Renal pelvis (tissue), 4 donors: ENCODE measurements around the gene HOXD3. TPM values are rescaled to one million over a fixed set of nuclear protein-coding genes. Genes with fewer than 3 reads are reported as not detected.

Experiments
- DNase-seq: peaks from one replicate; pipeline ENCODE4 v3.0.0-alpha.2; 2013
- polyA plus RNA-seq, 3 donors: library from polyadenylated mRNA; unstranded; fragments of 120-200 nt; gene quantifications; one replicate each; pipeline ENCODE4 v1.2.1, GENCODE V29; 2013; ENCODE audit not compliant: insufficient read length in 3 of 3

Gene HOXD3
- polyA plus RNA-seq, 3 donors: 26.0 to 32.8 (median 28.9) TPM

DNA sequence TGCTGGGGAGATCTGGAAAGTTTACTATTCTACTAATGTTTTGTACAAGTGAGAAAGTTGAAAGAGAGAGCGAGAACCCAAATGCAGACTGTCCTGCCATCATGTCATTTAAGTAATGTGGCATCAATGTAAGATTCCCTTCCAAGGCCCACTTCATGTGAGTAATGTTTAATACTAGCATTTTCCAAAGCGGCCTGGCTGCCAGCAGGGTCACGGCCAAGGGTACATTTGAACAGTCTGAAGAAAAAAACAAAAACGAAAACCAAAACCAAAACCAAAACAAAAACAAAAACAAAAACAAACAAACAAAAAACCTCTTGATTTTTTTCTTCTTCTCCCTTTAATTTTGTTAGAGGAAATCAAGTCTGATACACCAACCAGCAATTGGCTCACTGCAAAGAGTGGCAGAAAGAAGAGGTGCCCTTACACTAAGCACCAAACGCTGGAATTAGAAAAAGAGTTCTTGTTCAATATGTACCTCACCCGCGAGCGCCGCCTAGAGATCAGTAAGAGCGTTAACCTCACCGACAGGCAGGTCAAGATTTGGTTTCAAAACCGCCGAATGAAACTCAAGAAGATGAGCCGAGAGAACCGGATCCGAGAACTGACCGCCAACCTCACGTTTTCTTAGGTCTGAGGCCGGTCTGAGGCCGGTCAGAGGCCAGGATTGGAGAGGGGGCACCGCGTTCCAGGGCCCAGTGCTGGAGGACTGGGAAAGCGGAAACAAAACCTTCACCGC lies 38.3 kb upstream of the HOXD3 start:
- DNase-seq: peak; percentile 94

DNA sequence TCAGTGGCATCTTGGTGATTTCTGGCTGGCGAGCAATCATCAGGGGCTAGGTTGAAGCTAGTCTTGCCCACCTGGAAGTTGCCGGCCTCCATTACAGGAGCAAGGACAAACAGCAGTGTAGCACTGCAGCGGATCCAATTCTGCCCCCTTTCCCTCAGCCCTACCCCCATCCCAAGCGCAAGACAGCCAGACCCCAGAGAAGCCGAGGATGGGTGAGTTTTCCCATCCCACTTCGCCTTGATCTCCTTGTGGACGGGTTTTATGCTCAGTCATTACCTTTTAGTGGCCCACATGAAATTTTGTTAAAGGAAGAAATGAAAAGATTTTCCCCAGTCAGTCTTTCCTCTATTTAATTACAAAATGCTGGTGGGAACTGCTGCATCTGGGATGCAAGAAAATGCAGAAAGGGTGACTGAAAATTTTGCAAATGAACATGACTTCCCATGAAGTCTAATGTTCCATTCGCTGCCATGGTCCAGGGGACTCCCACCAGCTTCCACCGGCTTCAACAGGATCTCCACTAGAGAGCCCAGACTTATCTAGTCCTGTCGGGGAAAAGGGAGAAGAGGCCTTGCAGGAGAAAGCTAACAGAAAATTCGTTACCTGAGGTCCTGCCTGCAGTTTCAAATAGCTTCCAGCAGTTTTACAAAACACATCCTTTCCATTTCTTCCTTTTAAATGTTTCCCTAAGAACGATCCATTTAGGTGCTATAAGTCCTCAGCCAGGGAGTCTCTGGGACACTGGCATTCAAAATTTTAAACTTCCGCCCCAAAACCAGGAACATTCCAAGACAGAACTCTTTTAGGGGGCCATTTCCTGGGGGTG lies 36.5 kb upstream of the HOXD3 start:
- DNase-seq: no peak

DNA sequence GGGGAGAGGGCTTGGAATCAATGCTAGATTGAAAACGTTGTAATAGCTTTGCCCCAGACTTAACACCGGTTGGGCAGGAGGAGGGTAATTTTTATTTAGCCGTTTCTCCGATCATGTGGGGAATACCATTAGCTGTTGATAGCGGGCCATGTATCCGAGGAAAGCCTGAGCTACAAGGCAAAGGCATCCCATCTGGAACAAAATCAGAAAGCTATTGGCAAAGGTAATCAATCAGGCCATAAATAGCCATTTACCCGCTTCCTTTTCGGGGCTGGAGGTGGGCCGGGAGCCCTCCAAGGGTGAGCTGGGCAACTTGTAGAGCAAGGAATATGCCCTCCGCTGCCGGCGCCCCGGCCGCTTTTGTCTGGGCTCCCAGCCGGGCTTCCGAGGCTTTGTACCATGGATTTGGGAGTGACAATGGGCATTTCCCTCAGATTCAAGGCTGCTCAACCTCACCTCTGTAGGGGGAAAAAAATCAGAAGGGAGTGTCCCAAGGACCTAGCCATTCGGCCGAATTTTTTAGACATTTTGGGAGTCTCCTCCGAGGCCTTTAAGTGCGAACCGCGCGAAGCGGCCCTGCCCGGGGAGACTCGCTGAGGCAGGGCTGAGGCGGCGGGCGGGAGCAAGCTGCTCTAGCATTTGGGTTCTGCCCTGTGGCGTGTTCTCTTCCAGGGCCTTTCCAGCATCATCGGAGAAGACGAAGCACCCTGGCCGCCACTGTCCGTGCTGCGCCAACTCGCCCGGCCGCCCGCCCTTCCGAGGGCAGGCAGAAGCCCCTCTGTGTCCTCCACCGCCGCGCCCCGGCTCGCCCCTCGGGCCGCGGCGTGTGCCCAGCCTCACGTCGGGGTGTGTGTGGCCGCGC lies 35.7 kb upstream of the HOXD3 start:
- no peak for DNase-seq

DNA sequence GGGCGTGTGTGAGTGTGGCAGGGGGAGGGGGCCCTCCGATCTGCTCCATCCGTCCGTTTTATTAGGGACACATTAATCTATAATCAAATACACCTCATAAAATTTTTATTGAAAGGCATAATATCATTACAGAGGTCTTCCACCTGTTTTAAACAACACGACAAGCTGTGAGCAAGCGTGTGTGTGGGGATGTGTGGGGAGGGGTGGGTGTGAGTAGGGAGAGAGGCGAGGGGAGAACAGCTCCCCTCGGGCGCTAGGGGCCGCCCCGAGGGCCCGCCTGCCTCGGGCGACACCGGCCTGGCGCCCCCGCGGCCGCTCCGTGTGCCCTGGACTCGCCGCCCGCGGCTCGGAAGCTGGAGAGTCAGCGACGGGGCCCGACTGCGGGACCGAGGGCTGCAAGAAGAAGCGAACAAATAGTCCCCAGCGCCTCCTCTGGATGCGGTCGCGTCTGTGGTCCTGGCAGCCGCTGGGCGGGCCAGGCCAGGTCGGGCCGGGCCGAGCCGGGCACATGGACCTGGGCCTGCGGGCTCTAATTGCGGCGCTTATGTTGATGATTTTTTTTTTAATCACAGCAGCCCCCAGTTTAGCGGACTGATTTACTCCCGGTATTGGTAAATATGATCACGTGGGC lies 34.9 kb upstream of the HOXD3 start:
- DNase-seq: no peak

DNA sequence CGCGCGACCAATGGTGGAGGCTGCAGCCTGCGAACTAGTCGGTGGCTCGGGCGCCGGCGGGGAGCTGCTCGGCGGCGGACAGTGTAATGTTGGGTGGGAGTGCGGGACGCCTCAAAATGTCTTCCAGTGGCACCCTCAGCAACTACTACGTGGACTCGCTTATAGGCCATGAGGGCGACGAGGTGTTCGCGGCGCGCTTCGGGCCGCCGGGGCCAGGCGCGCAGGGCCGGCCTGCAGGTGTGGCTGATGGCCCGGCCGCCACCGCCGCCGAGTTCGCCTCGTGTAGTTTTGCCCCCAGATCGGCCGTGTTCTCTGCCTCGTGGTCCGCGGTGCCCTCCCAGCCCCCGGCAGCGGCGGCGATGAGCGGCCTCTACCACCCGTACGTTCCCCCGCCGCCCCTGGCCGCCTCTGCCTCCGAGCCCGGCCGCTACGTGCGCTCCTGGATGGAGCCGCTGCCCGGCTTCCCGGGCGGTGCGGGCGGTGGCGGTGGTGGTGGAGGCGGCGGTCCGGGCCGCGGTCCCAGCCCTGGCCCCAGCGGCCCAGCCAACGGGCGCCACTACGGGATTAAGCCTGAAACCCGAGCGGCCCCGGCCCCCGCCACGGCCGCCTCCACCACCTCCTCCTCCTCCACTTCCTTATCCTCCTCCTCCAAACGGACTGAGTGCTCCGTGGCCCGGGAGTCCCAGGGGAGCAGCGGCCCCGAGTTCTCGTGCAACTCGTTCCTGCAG lies 34.3 kb upstream of the HOXD3 start, which contains the start of gene HOXD9:
Gene HOXD9, plus strand, starts transcription at position 37 of the 728 bp plus-strand sequence. Its CDS starts 50 bp downstream, at position 87.
- no peak for DNase-seq

DNA sequence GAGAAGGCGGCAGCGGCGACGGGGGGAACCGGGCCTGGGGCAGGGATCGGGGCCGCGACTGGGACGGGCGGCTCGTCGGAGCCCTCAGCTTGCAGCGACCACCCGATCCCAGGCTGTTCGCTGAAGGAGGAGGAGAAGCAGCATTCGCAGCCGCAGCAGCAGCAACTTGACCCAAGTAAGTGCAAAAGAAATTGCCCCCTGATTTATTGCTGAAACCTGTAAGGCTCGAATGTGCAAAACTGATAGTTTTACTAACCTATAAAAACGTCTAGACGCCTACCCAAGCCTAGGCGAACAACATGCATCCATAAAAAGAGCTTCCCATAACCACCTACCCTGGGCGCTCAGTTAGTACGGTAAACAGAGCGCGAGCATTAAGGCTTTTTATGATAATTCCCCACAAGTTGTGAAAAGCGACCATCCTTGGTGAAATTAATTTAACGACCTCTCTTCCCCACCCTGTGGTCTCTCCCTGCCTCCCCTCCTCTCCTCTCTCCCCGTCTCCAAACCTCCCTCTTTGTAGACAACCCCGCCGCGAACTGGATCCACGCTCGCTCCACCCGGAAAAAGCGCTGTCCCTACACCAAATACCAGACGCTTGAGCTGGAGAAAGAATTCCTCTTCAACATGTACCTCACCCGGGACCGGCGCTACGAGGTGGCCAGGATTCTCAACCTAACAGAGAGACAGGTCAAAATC lies 33.5 kb upstream of the HOXD3 start:
- DNase-seq: no peak

DNA sequence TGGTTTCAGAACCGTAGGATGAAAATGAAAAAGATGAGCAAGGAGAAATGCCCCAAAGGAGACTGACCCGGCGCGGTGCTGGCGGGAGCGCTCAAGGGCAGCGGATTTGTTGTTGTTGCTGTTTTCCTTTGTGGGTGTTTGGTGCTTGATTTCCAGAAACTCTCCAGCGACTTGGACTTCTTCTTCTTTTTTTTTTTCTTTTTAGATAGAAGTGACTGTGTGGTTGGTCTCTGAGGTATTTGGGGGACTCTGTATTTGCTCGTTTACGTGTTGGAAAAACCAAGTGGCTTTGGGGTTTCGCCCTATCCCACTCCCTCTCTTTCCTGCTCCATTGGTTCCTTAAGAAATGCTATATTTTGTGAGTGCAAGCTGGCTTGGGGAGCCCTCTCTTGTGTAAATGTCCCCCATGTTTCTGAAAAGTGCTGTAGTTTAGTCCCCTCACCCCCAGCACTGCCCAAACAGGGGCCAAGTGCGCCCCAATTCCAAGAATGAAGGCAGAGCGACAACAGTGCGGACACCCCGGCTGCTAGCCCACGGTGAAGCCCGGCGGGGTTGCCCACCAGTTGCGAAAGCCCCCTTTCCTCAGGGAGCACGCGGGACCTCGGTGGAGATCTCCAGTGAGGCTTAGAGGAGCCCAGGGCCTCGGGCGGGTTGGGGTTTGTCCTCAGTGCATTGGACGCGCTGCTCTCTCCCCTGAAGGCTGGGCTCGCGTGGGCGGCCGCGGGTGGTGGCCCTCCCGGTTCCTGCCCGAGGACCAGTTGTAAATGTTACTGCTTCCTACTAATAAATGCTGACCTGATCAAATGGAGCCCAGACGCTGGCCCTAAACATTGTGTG lies 32.8 kb upstream of the HOXD3 start:
- no peak for DNase-seq

DNA sequence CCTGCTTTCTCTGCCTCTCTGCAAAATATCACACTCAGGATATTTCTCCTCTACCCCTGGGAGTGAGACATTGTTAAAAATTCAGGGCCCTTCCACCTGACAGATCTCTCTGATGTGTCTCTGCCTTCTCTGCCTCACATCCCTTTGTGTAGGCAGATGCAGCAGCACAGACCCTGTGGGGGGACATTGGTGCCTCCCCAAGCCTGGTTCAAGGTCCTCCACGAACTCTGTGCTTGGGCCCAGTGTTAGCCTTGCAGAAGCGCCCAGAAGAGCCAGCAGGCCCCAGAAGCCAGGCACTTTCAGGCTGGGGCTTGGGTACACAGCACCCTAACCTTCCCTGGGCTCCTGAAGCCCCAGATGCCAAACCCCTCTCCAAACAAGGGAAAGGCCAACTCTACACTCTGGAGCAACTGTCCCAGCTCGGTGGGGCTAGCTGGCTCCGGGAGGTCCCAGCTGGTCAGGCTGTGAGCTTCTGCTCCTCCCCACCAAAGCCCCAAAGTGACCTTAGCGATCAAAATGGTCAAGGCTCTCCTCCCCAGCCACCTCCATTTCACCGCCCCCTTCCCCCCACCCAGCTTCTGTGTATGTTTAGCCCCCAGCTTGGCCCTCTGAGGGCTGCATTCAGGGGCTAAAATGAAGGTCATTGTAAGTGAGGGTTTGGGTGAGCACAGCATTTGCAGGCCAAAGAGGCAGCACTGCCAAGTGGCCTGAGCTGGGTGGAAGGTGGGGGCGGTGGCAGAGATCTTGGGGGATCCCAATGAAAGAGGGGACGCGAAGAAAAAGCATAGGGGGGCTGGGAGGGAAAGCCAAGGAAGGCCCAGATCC lies 31.9 kb upstream of the HOXD3 start:
- no peak for DNase-seq

DNA sequence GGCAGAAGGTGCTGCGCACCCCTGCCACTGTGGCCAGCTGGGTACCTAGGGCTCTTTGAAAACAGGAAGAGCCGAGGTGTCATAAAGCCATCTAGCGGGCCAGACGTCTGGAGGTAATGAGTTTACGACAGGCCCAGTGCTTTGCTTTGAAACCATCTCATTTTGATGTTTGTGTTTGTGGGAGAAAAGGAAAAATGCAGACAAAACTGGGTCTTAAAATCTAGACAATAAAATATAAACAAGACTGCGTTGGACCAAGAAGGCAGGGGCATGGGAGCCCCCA lies 31.4 kb upstream of the HOXD3 start:
- no peak for DNase-seq

DNA sequence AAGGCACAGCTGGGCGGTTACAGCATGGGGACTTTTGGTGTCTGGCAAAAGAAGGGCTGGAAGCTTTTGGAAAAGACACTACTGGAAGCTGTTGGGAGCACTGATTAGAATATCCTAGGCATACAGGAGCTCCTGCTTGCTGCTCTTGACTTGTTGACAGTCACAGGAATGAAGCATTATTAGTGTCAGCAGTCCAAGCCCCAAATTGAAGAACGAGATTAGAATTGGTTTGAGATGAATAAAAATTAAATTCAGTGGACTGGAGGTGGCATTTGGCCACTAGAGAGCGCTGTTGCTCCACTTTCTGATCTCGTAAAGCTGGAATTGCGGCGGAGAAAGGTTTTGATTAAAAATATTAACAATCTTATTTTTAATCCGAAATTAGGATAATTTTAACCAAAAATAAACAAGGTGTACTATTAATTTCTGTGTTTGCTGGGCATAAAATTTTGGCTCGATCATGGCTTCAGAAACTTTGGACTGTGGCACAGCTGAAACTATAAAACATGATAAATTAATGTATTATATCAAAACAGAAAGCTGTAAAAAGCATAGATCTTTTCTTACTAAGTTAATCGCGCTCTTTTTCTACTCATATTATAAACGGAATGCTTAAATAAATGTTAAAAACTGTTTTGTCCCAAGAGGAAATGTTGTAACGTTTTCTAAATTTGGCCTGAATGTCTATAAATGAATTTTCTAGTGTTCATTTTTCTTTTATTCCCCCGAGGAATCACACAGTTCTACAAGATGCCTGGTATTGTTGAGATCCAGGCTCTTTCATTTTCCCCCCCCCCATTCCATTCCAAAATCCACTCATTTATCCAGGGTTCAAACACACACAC lies 30.0 kb upstream of the HOXD3 start:
- DNase-seq: peak; percentile 86

DNA sequence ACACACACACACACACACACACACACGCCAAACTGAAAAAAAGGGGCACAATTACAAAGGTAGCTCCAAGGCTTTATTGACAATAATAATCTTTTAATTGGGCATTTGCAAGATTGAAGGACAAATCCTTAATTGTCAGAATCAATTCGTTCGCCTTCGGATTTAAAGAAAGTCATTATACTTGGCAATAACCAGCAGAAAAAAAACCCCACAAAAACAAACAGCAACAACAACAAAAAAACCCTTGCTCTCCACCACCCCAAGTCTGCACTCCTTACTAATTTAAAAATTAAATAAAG lies 29.4 kb upstream of the HOXD3 start:
- DNase-seq: no peak

DNA sequence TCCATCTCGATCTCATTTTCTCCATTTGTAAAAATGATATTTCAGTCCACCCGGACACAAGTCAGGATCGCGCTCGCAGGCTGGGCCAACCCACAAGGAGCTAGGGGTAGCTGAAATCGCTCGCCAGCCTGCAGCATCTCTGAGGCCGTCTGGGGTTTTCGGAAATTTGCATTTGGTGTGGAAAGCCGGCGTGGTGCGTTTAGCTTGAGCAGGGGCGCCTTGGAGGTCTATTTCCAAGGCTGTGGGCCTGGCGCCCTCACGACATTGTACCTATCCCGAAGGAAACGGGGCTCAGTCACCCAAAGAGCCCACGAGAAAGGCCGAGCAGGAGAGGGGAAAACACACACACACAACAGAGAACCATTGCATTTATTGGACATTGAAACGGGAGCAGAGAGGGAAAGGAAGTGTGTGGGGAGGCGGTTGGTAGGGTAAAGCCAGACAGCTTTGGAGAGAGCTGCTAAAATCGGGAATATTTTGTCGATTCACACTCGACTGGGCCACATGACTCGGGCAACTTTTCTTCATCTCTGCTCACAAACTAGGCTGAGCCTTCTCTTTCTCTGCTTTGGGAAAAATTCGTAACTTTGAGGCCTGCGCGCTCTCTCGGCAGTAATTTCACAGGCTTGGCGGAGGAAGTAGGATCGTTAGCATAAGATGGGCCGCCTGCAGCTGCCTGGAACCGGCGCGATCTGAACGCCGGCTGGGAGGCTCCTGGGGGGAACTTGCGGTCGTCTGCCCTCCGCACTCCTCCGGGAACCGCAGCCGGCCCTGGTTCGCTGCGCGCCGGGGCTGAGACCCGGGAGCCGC lies 28.7 kb upstream of the HOXD3 start:
- DNase-seq: no peak

DNA sequence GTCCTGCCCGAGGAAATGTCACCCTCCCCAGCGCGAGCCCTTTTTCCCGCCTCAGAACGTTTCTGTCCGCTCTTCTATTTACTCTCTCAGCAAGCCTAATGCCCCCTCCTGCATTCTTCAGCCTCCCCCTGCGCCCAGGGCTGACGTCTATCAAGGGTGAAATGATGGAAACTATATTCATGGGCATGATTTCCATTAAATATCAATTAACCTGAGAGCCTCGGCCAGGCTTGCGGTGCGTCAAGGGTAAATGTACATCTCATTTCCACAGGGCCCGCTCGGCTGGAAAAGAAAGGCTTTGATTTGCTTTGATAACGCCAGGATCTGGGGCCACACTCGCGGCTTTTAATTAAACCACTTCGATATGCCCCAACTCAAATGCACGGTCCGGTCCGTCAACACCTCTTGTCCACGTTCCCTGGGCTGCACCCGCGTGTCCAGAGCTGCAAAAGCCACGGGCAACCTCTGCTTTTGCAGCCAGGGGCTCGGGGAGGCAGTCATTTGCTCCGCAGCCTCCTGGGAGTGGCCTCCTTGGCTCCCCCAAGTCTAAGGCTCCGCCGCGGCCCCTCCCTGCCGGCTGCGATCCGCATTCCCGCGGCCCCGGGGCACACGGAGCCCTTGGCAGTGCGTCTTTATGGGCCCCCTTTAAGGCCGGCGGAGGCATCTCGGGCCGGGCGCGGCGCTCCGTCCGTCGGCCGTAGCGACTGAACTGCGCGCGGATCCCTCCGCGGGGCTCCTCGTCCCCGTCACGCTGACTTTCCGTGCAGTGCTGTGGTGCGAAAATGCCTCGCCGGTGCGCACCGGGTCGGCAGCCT lies 27.9 kb upstream of the HOXD3 start, which contains the start of gene HOXD8:
Gene HOXD8, plus strand, starts transcription at position 724 of the 815 bp plus-strand sequence. CDS start 662 bp downstream, outside the sequence.
- DNase-seq: peak; percentile 89

DNA sequence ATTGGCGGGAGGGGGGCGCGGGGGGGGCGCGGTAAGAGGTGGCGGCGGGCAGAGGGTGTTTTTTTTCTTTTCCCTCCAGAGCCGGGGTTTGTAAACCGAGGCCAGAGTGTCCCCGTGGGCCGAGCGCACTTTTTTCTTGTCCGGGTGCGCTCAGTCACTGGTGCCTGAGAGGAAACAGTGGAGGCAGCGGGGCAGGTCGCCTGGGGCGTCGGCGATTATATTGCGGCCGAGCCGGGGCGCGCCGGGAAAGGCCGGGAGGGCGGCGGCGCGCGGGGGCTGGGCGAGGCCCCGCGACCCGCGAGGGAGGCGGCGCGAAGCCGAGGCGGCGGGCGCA lies 27.3 kb upstream of the HOXD3 start:
- DNase-seq: no peak

DNA sequence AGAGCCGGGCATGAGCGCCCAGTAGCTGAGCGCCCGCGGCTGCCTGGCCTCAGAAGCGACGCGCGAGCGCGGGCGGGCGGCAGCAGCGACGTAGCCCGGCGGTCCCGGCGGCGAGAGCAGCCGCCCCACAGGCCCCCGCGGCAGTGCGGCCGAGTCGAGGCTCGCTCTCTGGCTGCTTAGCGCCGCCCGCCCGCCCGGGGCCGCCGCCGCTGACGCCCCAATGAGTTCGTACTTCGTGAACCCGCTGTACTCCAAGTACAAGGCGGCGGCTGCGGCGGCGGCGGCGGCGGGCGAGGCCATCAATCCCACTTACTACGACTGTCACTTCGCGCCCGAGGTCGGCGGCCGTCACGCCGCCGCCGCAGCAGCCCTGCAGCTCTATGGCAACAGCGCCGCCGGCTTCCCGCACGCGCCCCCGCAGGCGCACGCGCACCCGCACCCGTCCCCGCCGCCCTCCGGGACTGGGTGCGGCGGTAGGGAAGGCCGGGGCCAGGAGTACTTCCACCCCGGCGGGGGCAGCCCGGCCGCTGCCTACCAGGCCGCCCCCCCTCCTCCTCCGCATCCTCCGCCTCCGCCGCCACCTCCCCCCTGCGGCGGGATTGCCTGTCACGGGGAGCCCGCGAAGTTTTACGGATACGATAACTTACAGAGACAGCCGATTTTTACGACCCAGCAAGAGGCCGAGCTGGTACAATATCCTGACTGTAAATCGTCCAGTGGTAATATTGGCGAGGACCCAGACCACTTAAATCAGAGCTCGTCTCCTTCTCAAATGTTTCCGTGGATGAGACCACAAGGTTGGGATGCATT lies 26.8 kb upstream of the HOXD3 start:
- DNase-seq: peak; percentile 94
